Mesendoderm (in vitro differentiated cells): Measurements from ENCODE around the gene ADARB1.

ENCODE experiments used
- DNase-seq: peaks from one replicate; pipeline ENCODE4 v3.0.0; 2013
- H2AK5ac ChIP-seq: 2 replicates; pipeline ENCODE4 v1.6.1; 2013; ENCODE audit warnings: low read length, inconsistent platforms
- H2BK120ac ChIP-seq: 2 replicates; pipeline ENCODE4 v1.6.1; 2013; ENCODE audit warnings: low read depth, mild to moderate bottlenecking, low read length, moderate library complexity, mixed read lengths
- H2BK15ac ChIP-seq: replicated peaks from 2 replicates; pipeline ENCODE4 v1.6.1; 2013; ENCODE audit warnings: low read depth, mild to moderate bottlenecking, moderate library complexity
- H2BK5ac ChIP-seq: 2 replicates; pipeline ENCODE4 v1.6.1; 2013; ENCODE audit warnings: low read length, inconsistent platforms
- H3K18ac ChIP-seq: 2 replicates; pipeline ENCODE4 v1.6.1; 2013; ENCODE audit warnings: mild to moderate bottlenecking, low read length, mixed read lengths
- H3K23ac ChIP-seq: one replicate; pipeline ENCODE4 v1.6.1; 2013; ENCODE audit warnings: low read length
- H3K27ac ChIP-seq: 2 replicates; pipeline ENCODE4 v1.5.1; 2013; ENCODE audit warnings: low read depth, mild to moderate bottlenecking, inconsistent platforms, low read length, moderate library complexity
- H3K27me3 ChIP-seq: 2 replicates; pipeline ENCODE4 v1.6.1; 2013; ENCODE audit warnings: low read length, control low read depth, mild to moderate bottlenecking, inconsistent platforms; ENCODE audit not compliant: insufficient read depth, poor library complexity
- H3K36me3 ChIP-seq: 2 replicates; pipeline ENCODE4 v1.6.1; 2013; ENCODE audit warnings: low read length, inconsistent platforms; ENCODE audit not compliant: control insufficient read depth, insufficient read depth
- H3K4ac ChIP-seq: one replicate; pipeline ENCODE4 v1.6.1; 2013; ENCODE audit warnings: low read depth, mild to moderate bottlenecking, low read length, moderate library complexity
- H3K4me1 ChIP-seq: 2 replicates; pipeline ENCODE4 v1.6.1; 2013; ENCODE audit warnings: low read depth, low read length, inconsistent platforms; ENCODE audit not compliant: control insufficient read depth
- H3K4me2 ChIP-seq: 2 replicates; pipeline ENCODE4 v1.6.1; 2013; ENCODE audit warnings: low read length
- H3K4me3 ChIP-seq: 2 replicates; pipeline ENCODE4 v1.5.1; 2013; ENCODE audit warnings: mild to moderate bottlenecking, low read length
- H3K56ac ChIP-seq: one replicate; pipeline ENCODE4 v1.6.1; 2013; ENCODE audit warnings: low read length
- H3K79me1 ChIP-seq: 2 replicates; pipeline ENCODE4 v1.6.1; 2013; ENCODE audit warnings: low read length, inconsistent platforms
- H3K79me2 ChIP-seq: 2 replicates; pipeline ENCODE4 v1.6.1; 2013; ENCODE audit warnings: mild to moderate bottlenecking, low read length; ENCODE audit not compliant: control insufficient read depth, insufficient read depth
- H3K9ac ChIP-seq: 2 replicates; pipeline ENCODE4 v1.6.1; 2013; ENCODE audit warnings: low read length, inconsistent platforms
- H4K5ac ChIP-seq: one replicate; pipeline ENCODE4 v1.6.1; 2013; ENCODE audit warnings: low read length
- H4K8ac ChIP-seq: one replicate; pipeline ENCODE4 v1.6.1; 2013; ENCODE audit warnings: low read depth, mild to moderate bottlenecking, control low read depth, low read length, moderate library complexity
- WGBS: extraction: QIAGEN DNeasy Blood & Tissue Kit; methylation state at CpG from one replicate; pipeline ENCODE4 v1.1.7; 2013; ENCODE audit warnings: low lambda C conversion rate, missing lambda C conversion rate; ENCODE audit not compliant: insufficient coverage; ENCODE audit errors: extremely low coverage; 5-methylcytosine and 5-hydroxymethylcytosine counted together

ADARB1 gene

DNA sequence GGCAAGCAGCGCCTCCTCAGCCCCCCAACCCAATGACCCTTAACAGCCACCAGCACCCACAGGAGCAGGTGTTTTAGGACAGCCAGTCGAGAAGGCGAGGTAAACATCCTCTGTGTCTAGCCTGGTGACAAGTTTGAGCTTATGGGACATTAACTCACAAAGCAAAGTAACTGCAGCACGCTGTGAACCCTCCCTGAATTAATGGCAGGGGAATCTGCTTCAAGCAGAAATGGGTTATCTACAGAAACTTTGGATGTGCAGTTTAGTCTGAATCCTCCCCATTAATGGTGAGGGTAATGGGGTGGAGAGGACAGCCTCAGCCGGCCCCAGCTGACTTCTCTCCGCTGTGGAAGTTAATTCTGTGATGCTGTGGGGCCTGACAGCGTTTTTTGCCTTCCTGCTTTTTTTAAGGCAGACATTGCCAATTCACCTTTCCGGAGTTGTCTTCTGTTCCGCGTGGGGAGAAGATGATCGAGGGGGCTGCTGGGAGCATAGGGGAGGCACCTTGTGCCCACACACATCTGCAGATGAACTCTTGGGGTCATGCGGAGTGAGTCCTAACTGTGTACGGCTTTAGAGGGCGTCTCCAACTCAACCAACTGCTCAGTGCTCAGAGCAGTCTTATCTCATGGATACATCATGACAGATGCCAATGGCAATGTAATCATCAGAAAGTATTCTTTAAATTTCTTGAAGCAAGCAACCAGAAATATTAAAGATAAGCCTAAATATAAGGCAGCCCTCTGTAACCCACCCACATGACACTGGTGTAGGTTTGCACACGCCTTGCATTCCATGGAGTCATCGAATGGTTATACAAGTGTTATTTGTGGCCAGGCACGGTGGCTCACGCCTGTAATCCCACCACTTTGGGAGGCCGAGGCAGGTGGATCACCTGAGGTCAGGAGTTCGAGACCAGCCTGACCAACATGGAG, 172.3 kb downstream of the ADARB1 start:
- no peak for DNase-seq
- no CpG with 5 or more reads among the region's 20 CpGs for WGBS

DNA sequence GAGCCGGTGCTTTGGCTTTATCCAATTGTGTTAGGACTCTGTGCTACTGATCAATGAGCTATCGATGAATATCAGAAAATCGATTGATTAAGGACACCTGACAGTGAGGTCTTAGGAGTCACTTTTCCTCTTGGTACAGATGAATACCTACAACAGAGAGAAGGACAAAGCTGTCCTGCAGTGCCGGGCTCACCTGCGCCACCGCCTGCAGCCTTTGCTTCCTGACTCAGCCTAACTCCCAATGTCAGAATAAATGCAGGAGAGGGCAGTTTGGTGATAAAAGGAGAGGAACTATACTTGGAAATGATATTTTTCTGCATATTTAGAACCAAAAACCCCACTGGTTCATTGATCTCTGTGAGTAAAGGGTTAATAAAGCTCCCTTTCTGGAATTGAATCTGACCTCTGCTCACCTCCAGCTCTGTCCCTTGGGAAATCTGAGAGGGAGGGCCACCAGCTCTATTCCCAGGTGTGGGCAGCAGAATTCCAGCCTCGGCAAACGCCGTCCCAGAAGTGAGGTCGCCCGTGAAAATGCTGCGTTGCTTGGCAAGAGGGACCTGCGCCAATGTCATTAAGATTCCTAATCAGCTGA, 174.0 kb downstream of the ADARB1 start:
- Histone ChIP-seq H3K27me3 (no peaks in the 10 kb centered on the region), H3K23ac (no peak overlapping the region), H3K4ac (no peak overlapping the region), H4K5ac (no peak overlapping the region), H3K18ac (no peak overlapping the region), H2AK5ac (no peak overlapping the region), H3K4me1 (peaks cover 1% of the 10 kb centered on the region), H3K27ac (no peak overlapping the region), H3K4me2 (peak overlapping the region; percentile 39), H2BK120ac (no peak overlapping the region), H3K56ac (peak overlapping the region; percentile 9), H4K8ac (no peak overlapping the region), H2BK15ac (no peak overlapping the region), H3K4me3 (no peak overlapping the region), H3K36me3 (no peaks in the 10 kb centered on the region), H3K9ac (no peak overlapping the region), H3K79me2 (no peaks in the 10 kb centered on the region), H2BK5ac (no peak overlapping the region), H3K79me1 (no peaks in the 10 kb centered on the region)
- no peak for DNase-seq
- WGBS = no CpG with 5 or more reads among the region's 13 CpGs

More for the DNA sequence above, 172.3 kb downstream of the ADARB1 start:
- Histone ChIP-seq H3K56ac (no peak overlapping the region), H2BK120ac (no peak overlapping the region), H3K18ac (no peak overlapping the region), H3K36me3 (no peaks in the 10 kb centered on the region), H3K9ac (no peak overlapping the region), H3K79me2 (no peaks in the 10 kb centered on the region), H2AK5ac (no peak overlapping the region), H3K4ac (no peak overlapping the region), H2BK15ac (no peak overlapping the region), H3K27me3 (no peaks in the 10 kb centered on the region), H2BK5ac (no peak overlapping the region), H3K4me2 (no peak overlapping the region), H3K4me3 (no peak overlapping the region), H3K4me1 (peaks cover 1% of the 10 kb centered on the region), H3K27ac (no peak overlapping the region), H3K79me1 (no peaks in the 10 kb centered on the region), H4K5ac (no peak overlapping the region), H4K8ac (no peak overlapping the region), H3K23ac (no peak overlapping the region)

DNA sequence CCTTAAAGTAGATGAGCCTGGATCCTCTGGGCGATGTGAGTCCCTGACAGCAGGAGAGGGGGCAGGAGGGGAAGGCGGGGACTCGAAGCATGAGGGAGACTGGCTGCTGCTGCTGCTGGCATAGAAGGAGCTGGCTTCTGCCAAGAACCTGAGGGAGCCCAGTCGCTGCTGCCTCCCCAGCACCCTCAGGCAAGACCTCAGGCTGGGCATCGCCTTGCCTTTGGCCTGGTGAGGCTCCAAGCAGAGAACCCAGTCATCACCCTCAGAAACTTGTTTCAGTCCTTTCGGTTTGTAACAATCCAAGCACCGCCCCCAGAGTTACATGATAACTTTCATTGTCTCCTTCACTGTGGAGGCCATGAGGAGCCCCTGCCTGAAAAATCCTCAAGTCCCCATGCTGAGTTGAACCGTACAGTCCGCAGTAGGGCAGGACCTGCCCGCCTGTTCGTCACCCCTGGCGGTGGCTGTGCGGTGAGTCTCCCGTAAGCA, 174.6 kb downstream of the ADARB1 start:
- H2BK120ac ChIP-seq = no peak overlapping the region
- no peak overlapping the region for H3K27ac ChIP-seq
- H3K4me1 ChIP-seq = peaks cover 1% of the 10 kb centered on the region
- H3K36me3 ChIP-seq = no peaks in the 10 kb centered on the region
- no peak overlapping the region for H3K18ac ChIP-seq
- H3K9ac ChIP-seq = no peak overlapping the region
- H2BK15ac ChIP-seq = no peak overlapping the region
- H3K23ac ChIP-seq = no peak overlapping the region
- H3K27me3 ChIP-seq = no peaks in the 10 kb centered on the region
- peak; percentile 39 for DNase-seq
- peak overlapping the region; percentile 39 for H3K4me2 ChIP-seq
- H3K79me1 ChIP-seq = no peaks in the 10 kb centered on the region
- no peak overlapping the region for H3K4ac ChIP-seq
- H2BK5ac ChIP-seq = no peak overlapping the region
- H3K79me2 ChIP-seq = no peaks in the 10 kb centered on the region
- H4K5ac ChIP-seq = no peak overlapping the region
- H4K8ac ChIP-seq = no peak overlapping the region
- no peak overlapping the region for H3K4me3 ChIP-seq
- no peak overlapping the region for H2AK5ac ChIP-seq
- no CpG with 5 or more reads among the region's 14 CpGs for WGBS
- H3K56ac ChIP-seq = peak overlapping the region; percentile 11

DNA sequence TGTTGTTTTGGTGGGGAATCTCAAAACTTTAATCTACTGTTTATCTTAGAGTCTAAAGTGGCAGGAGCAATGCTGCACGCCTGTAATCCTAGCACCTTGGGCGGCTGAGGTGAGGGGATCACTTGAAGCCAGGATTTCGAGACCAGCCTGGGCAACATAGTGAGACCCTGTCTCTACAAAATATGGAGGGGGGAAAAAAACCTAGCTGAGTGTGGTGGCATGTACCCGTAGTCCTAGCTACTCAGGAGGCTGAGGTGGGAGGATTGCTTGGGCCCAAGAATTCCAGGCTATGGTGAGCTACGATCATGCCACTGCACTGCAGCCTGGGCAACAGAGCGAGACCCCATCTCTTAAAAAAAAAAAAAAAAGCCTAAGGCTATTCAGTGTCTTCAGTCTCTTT, 175.2 kb downstream of the ADARB1 start:
- Histone ChIP-seq H3K56ac (no peak overlapping the region), H3K4me3 (no peak overlapping the region), H3K4ac (no peak overlapping the region), H3K36me3 (no peaks in the 10 kb centered on the region), H3K4me1 (peaks cover 1% of the 10 kb centered on the region), H3K18ac (no peak overlapping the region), H3K4me2 (no peak overlapping the region), H2BK15ac (no peak overlapping the region), H3K23ac (no peak overlapping the region), H3K79me1 (no peaks in the 10 kb centered on the region), H3K79me2 (no peaks in the 10 kb centered on the region), H3K27me3 (no peaks in the 10 kb centered on the region), H2BK120ac (no peak overlapping the region), H3K27ac (no peak overlapping the region), H4K5ac (no peak overlapping the region), H2BK5ac (no peak overlapping the region), H4K8ac (no peak overlapping the region), H3K9ac (no peak overlapping the region), H2AK5ac (no peak overlapping the region)
- no CpG with 5 or more reads among the region's 6 CpGs for whole genome bisulfite sequencing
- DNase-seq = no peak

DNA sequence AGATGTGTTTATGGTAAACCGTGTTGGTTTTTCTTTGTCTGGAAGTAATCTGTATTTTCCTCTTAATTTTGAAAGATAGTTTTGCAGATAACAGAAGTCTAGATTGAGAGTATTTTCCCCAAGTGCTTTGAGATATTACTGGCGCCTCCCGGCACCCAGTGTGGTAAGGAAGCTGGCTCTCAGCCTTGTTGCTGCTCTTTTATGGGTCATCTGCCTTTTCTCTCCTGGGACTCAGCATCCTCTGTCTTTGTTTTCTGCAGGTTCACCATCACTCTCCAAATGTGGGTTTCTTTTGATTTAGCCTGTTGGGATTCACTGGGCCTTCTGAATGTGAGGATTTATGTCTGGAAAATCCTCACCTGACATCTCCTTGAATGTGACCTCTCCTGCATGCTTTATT, 175.9 kb downstream of the ADARB1 start:
- Histone ChIP-seq H3K23ac (no peak overlapping the region), H3K18ac (no peak overlapping the region), H3K4ac (no peak overlapping the region), H3K27me3 (no peaks in the 10 kb centered on the region), H3K79me2 (no peaks in the 10 kb centered on the region), H3K4me1 (peaks cover 1% of the 10 kb centered on the region), H3K56ac (no peak overlapping the region), H2BK5ac (no peak overlapping the region), H4K5ac (no peak overlapping the region), H3K36me3 (no peaks in the 10 kb centered on the region), H2BK120ac (no peak overlapping the region), H3K9ac (no peak overlapping the region), H3K79me1 (no peaks in the 10 kb centered on the region), H3K4me2 (no peak overlapping the region), H4K8ac (no peak overlapping the region), H2AK5ac (no peak overlapping the region), H2BK15ac (no peak overlapping the region), H3K4me3 (no peak overlapping the region), H3K27ac (no peak overlapping the region)
- WGBS = no CpG with 5 or more reads among the region's 3 CpGs
- no peak for DNase-seq
